ENCODE measurements around the gene KRTAP12-1.

The KRTAP12-1 gene

DNA sequence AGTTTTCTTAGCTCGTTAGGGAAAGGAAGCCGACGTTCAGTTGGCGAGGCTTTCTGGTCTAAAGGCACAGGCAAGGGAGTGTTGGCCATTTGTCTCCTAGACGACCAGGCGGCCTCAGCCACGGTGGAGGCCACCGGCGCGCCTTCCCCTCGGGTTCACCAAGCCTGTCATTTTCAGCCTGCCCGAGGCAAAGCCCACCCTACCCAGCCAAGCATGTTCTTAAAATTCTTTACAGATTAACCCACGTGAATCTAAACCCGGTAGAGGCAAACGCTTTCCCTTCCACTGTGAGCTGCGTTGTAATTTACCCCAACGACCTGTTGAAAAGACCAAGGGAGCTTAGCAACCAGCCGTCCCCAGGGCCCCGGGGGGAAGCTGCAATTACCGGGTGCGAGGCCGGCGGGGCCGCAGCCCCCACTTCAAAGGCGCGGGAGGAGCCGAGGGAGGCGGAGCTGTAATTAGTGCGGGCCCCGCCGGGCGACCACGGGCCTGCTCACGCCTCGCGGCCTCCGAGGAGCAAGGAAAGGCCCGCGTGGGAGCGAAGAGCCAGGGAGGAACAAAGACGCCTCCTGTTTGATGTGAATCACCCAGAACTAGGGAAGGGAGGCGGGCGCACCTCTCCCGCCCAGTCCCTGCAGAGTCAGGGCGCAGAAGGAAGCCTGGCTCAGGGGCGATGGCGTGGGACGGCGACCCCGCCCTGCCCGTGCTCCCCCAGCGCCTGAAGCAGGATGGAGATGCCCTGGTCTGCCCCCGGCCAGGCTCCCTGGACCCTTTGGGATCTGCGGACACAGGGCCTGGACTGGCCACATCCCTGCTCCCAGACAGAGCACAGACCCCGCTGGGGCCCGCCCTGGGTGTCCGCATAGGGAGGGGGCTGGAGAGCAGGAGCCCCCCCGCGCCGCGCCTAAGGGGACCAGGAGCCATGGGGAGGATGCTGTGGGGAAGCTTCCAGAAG, 41.5 kb upstream of the KRTAP12-1 start:
- peak; percentile 61 for TF ChIP-seq MAX (IDR thresholded peaks at IDR 0.05; ENCODE audit: low read depth, low read length)
- TF ChIP-seq MYC (IDR thresholded peaks at IDR 0.05; ENCODE audit: low read depth, low read length): peak; percentile 32
- TF ChIP-seq, protein P1, sequence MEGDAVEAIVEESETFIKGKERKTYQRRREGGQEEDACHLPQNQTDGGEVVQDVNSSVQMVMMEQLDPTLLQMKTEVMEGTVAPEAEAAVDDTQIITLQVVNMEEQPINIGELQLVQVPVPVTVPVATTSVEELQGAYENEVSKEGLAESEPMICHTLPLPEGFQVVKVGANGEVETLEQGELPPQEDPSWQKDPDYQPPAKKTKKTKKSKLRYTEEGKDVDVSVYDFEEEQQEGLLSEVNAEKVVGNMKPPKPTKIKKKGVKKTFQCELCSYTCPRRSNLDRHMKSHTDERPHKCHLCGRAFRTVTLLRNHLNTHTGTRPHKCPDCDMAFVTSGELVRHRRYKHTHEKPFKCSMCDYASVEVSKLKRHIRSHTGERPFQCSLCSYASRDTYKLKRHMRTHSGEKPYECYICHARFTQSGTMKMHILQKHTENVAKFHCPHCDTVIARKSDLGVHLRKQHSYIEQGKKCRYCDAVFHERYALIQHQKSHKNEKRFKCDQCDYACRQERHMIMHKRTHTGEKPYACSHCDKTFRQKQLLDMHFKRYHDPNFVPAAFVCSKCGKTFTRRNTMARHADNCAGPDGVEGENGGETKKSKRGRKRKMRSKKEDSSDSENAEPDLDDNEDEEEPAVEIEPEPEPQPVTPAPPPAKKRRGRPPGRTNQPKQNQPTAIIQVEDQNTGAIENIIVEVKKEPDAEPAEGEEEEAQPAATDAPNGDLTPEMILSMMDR (IDR thresholded peaks at IDR 0.05; ENCODE audit: low read depth, low read length): no peak
- no peak overlapping the region for H3K4me3 ChIP-seq (ENCODE audit: low read depth, low read length)
- peak; percentile 89 for DNase-seq (ENCODE audit: low read depth)

DNA sequence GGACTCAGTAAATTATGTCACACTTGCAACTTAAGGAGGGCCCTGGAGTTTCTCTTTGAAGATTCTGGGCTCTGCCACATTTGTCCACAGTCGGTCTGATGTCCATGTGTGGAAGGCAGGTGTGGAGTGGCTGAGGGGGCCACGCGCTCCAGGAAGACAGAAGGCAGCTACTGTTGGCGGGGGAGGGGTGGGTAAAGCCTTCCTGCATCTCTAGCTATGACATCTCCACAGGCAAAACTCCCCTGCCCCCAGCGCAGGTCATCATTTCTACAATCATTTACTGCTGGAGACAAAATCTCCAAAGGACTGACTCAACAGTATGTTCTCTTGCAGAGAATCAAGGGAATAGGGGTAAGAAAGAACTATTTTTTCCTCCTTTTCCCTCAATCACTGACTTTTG, 40.8 kb upstream of the KRTAP12-1 start:
- DNase-seq (ENCODE audit: low read depth): no peak
- H3K4me3 ChIP-seq (ENCODE audit: low read depth, low read length): no peak overlapping the region

DNA sequence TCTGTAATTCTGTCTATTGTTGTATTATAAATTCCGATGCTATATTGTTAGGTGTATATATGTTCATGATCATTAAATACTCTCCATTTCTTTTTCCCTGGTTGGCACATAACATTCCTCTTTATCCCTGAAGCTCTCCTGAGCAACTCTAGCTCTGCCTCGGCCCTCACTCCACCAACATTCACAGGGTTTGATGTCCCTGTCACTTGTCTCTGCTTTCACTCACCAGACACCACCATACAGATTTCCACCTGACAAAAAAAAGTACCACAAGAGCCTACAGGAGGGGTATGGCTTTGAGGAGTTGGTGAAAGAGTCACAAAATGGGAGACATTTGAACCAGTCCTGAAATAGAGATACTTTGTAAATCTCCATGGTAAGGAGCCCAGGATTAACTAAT, 38.2 kb upstream of the KRTAP12-1 start:
- no peak for DNase-seq (ENCODE audit: low read depth)
- no peak overlapping the region for H3K4me3 ChIP-seq (ENCODE audit: low read depth, low read length)
- no peak for TF ChIP-seq MAX (IDR thresholded peaks at IDR 0.05; ENCODE audit: low read depth, low read length)
- TF ChIP-seq, protein P1 (IDR thresholded peaks at IDR 0.05; ENCODE audit: low read depth, low read length): no peak
- TF ChIP-seq MYC (IDR thresholded peaks at IDR 0.05; ENCODE audit: low read depth, low read length): no peak
- TF ChIP-seq POLR2A (IDR thresholded peaks at IDR 0.05; ENCODE audit: extremely low read depth, insufficient read length): no peak

More for the DNA sequence above, 40.8 kb upstream of the KRTAP12-1 start:
- no peak for TF ChIP-seq MAX (IDR thresholded peaks at IDR 0.05; ENCODE audit: low read depth, low read length)
- no peak for TF ChIP-seq POLR2A (IDR thresholded peaks at IDR 0.05; ENCODE audit: extremely low read depth, insufficient read length)
- TF ChIP-seq MYC (IDR thresholded peaks at IDR 0.05; ENCODE audit: low read depth, low read length): no peak
- TF ChIP-seq, protein P1 (IDR thresholded peaks at IDR 0.05; ENCODE audit: low read depth, low read length): no peak

GRCh38 chr21:44718571-44718970, 36.6 kb upstream of the KRTAP12-1 start:
- H3K4me3 ChIP-seq (ENCODE audit: low read depth, low read length): no peak overlapping the region
- DNase-seq (ENCODE audit: low read depth): no peak
- TF ChIP-seq, protein P1 (IDR thresholded peaks at IDR 0.05; ENCODE audit: low read depth, low read length): no peak
- TF ChIP-seq POLR2A (IDR thresholded peaks at IDR 0.05; ENCODE audit: extremely low read depth, insufficient read length): no peak

DNA sequence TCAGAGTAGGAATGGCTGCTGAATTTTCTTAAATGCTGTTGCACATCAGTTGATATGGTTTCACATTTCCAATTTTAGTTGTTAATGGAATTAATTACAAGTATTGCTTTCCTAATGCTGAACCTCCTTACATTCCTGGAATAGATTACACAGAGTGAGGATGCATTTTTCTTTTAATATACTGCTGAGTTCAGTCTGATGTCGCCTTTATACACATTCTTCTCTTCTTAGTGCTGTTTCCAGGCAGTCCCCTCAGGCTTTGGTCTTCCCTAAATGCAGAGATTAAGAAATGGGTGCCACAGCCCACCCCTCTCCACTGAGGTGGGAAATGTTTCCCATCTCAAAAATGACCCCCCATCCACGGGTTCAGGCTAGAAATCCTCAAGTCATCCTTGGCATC, 36.1 kb upstream of the KRTAP12-1 start:
- H3K4me3 ChIP-seq (ENCODE audit: low read depth, low read length): no peak overlapping the region
- no peak for DNase-seq (ENCODE audit: low read depth)
- TF ChIP-seq POLR2A (IDR thresholded peaks at IDR 0.05; ENCODE audit: extremely low read depth, insufficient read length): no peak
- TF ChIP-seq MYC (IDR thresholded peaks at IDR 0.05; ENCODE audit: low read depth, low read length): no peak
- no peak for TF ChIP-seq MAX (IDR thresholded peaks at IDR 0.05; ENCODE audit: low read depth, low read length)
- TF ChIP-seq, protein P1 (IDR thresholded peaks at IDR 0.05; ENCODE audit: low read depth, low read length): no peak
